GM21723 (cell line): ENCODE results near the gene KIF2C.
A peak's percentile ranks its signal among the peaks of the same experiment; 100 is the strongest.
"Not testable (repeated sequence)": the region's sequence is repeated elsewhere in the genome, so short reads cannot be mapped to it uniquely, and the experiment has no call there.

Experiments used
- ATAC-seq: cut with Tn5 transposase; IDR thresholded peaks from one replicate; pipeline ENCODE4 v1.9.1; 2021; ENCODE audit warnings: mild to moderate bottlenecking, moderate library complexity; ENCODE audit not compliant: unreplicated experiment

The KIF2C gene

DNA sequence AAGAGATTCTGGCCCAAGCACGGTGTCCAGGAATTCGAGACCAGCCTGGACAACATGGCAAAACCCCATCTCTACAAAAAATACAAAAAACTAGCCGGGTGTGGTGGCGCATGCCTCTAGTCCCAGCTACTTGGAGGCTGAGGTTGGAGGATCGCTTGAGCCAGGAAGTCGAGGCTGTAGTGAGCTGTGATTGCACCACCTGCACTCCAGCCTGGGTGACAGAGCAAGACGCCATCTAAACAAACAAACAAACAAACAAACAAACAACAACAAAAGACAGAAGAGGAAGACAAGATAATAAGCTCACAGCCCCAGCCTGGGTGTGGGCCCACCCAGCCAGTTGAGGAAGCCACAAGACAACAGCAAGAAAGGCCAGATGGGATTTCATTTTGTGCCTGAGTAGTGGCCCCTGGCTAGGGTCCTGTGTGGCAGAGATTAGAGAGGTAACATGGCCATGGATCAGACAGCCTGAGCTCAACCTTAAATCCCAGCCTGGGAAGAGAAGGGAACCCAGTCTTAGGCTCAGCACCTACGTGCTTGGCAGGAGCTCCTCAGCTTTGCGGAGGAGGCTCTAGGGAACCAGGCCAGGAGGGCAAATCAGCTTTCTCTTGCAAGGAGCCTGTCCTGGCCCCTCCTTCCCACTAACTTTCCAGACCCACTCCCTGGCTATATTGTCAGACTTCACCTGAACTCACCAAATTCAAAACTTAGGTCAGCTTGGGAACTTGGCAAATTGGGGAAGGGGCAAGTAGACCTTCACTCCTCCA is 53.3 kb downstream of the KIF2C start:
- ATAC-seq: no peak

DNA sequence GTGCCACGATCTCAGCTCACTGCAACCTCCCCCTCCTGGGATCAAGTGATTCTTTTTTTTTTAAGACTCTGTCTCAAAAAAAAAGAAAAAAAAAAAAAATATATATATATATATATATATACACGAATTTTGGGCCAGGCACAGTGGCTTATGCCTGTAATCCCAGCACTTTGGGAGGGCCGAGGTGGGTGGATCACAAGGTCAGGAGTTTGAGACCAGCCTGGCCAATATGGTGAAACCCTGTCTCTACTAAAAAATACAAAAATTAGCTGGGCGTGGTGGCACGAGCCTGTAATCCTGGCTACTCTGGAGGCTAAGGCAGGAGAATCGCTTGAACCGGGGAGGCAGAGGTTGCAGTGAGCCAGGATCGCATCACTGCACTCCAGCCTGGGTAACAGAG is 58.2 kb downstream of the KIF2C start:
- not testable (repeated sequence) for ATAC-seq

DNA sequence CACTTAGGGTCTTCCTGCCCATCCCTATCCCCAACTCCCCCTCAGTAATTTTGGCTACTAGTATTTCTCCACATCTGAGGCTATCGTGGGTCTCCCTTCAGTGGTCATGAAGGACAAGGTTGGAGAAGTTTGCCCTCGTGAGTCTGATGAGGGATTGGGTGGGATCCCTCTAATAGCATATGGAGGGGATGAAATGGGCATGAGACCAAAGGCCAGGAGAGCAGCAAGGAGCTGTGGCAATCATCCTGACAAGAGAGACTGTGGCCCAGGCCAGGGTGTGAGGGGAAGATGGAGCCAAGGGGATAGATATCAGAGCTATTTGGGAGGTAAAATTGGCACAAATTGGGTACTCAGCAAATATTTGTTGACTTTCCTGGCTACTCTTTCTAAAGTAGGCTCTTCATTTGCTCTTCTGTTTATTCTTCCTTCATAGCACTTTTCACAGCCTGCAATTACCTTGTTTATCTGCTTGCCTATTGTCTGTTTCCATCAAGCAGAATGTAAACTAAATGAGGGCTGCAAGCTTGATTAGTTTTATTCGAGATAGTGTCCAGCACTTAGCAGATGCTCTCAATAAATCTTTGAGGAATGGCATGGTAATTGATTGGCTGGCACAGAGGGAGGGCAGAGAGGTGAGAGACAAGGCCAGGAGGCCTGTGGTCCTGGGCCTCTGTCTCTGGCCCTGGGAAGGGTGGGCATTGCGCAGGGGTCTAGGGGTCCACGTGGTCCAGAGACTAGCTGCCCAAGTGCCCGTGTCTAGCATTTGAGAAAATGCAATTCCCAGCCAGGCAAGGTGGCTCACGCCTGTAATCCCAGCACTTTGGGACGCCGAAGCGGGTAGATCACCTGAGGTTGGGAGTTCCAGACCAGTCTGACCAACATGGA is 59.1 kb downstream of the KIF2C start:
- ATAC-seq: no peak

DNA sequence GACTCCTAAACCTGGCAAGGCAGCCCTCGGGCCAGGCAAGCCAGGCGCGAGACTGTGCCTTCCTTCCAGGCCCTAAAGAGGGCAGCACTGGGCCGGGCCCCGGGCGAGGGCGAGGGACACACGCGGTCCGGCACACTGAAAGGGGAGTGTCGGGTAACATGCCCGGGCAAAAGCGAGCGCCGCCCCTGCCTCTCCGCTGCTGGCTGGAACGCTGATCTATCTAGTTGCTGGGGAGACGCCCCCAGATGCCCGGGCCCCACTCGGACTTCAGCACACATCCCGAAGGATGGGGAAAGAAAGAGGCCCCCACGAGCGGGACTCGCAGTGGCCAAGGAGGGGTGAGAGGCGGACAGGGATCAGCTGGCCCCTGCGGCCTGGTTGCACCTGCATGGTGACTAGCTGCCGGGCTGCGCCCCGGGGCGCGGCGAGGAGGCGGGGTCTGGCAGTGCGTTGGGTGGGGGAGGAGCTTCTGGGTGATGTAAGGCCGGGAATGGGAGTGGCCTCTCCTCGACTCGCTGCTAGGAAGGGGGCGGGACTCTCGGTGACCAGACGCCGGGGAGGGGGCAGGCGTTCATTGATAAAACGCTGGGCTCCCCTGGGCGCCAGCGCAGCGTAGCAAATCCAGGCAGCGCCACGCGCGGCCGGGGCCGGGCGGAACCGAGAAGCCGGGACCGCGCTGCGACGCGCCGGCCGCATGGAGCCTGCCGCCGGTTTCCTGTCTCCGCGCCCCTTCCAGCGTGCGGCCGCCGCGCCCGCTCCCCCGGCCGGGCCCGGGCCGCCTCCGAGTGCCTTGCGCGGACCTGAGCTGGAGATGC is 60.3 kb downstream of the KIF2C start, which contains the start of gene PLK3:
PLK3 (plus strand) TSS at position 608 of the 815 bp plus-strand sequence; CDS start at position 695, 87 bp downstream.
- ATAC-seq: peak; percentile 82

DNA sequence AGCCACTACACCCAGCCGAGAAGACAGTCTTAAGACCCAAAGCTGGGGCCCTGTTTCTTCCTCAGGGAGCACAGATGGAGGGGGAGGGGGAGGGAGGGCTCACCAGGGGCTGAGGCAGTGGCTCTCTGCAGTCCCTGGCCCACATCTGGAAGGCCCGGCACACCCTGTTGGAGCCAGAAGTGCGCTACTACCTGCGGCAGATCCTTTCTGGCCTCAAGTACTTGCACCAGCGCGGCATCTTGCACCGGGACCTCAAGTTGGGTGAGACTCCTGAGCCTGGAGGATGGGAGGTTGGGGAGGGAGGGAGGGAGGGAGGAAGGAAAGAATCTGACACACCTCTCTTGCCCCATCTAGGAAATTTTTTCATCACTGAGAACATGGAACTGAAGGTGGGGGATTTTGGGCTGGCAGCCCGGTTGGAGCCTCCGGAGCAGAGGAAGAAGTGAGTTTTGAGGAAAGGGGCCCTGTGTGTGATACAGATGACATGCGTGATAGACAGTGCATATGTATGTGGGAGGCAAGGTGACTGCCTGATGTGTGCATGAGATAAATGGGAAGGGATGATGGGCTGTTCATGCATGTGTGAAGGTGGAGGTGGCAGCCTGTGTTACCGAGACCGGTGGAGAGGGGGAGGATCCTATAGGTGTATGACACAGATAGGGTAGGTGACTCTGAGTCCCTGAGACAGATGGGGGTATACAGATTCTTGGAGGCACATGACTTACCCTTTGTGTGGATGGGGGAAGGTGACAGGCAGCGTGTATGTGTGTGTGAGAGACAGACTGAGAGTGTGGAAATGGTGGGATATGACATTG is 62.1 kb downstream of the KIF2C start:
- ATAC-seq: no peak

DNA sequence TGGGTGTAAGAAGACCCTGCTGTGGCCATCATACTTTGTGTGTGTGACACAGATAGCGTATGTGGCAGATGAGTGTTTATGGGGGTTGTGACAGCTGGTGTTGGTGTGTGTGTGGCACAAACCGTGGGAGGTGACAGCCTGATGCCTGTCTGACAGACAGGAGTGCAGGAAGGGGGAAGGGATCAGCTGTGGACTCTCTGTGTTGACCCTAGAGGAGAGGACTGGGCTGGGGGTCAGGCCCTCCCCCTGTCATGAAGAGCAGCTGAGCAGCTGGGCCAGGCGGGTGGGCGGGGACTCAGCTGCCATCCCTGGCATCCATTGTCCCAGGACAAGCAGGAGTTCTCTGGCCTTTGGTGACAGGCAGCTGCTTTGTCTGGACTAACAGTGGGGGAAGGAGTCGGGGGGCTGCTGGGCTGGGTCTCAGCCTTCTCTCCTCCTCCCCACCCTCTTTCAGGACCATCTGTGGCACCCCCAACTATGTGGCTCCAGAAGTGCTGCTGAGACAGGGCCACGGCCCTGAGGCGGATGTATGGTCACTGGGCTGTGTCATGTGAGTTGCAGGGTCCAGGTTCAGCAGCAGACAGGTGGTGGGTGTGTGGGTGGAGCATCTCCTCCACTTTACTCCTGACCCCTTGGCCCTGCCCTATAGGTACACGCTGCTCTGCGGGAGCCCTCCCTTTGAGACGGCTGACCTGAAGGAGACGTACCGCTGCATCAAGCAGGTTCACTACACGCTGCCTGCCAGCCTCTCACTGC is 62.8 kb downstream of the KIF2C start:
- no peak for ATAC-seq

DNA sequence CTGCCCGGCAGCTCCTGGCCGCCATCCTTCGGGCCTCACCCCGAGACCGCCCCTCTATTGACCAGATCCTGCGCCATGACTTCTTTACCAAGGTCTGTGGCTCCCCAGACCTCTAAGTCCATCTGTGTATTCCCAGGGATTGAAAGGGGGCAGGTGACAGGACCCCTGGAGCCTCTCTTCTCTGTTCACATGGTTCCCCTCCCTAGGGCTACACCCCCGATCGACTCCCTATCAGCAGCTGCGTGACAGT is 63.4 kb downstream of the KIF2C start:
- no peak for ATAC-seq

DNA sequence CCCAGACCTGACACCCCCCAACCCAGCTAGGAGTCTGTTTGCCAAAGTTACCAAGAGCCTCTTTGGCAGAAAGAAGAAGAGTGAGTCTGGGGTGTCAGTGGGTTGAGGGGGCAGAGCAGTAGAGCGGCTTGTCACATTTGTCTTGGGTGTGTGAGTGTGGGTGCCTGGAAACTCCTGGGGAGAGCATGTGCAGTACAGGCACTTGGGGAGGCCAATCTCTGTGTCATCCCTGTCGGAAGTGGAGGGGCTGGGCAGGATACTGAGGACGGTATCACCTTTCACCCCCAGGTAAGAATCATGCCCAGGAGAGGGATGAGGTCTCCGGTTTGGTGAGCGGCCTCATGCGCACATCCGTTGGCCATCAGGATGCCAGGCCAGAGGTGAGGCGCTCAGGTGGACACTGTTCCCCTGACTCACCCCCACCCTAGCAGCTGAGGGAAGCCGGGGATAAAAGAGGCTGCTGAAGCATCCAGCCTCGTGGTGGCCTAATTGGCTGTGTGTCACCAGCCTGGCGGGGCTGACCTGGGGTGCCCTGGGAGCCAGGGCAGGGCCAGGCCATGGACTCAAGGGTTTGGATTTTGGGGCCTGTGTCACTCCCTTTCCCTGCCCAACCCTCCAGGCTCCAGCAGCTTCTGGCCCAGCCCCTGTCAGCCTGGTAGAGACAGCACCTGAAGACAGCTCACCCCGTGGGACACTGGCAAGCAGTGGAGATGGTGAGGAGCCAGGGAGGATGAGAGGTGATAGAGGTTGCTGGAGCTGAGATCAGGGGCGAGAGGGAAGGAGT is 63.9 kb downstream of the KIF2C start:
- no peak for ATAC-seq

DNA sequence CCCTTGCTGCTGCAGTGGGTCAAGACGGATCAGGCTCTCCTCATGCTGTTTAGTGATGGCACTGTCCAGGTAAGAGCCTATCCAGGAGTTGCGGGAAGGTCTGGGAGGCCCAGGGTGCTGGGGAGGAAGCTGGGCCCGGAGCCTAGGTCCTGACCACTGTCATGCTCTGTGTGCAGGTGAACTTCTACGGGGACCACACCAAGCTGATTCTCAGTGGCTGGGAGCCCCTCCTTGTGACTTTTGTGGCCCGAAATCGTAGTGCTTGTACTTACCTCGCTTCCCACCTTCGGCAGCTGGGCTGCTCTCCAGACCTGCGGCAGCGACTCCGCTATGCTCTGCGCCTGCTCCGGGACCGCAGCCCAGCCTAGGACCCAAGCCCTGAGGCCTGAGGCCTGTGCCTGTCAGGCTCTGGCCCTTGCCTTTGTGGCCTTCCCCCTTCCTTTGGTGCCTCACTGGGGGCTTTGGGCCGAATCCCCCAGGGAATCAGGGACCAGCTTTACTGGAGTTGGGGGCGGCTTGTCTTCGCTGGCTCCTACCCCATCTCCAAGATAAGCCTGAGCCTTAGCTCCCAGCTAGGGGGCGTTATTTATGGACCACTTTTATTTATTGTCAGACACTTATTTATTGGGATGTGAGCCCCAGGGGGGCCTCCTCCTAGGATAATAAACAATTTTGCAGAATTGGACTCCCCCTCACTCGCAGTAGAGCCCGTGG is 65.8 kb downstream of the KIF2C start:
- ATAC-seq: no peak

DNA sequence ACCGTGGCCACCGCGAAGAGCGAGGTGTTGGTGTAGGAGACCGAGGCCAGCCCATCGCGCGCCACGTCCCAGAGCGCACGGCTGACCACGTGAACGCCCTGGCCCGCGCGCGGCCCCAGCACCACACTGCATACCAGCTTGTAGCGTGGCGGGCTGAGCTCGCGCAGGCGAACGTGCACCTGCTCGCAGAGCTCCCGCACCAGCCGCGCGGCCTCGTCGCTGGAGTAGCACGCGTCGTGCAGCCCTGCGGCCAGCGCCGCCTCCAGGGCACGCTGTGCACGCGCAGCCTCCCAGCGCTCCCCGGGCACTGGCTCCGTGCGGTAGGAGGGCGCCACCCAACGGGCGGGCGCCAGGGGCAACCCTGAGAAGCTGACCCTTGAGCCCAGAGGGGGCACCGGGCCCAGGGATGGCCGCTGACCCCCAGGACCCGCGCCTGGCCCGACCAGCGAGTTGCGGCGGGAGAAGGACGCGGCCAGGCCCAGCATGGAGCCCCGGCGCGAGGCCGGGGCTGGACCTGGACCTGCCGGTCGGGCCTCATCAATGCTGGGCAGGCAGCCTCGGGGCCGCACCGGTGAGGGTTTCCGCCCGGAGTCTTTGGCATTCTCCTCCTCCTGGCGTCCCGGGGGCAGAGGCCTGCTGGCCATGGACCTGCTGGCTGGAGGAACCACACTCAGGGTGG is 66.5 kb downstream of the KIF2C start:
- ATAC-seq: no peak

DNA sequence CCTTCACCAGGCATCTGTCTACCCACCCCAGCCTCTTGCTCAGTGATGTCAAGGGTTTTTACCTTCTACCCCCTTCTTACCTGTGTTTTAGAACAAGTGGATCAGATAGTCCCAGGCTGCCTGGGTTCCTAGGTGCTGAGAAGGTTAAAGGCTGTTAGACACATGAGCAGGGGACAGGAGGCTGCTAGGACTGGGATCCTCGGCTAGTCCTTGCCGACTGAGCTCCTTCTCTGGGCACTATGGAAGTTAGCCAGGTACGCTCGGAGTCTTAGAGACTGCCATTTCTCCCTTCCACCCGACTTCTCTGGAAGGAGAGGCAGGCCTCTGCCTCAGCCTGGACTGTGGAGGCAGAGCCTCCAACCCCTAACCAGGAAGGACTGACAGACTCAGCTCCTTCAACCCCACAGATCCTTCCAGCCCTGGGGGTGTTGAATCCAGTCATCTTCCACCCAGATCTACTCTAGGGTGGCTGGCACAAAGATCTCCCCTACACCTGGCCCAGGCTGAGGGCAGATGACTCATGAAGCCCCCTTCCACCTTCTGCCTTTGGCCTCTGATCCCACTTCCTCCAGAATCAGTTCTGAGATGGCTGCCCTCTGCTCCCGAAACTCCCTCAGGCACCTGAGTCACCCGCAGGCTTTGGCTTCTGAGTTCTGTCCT is 67.2 kb downstream of the KIF2C start, which contains the start of gene DYNLT4:
DYNLT4 (minus strand) TSS at position 648 of the 660 bp plus-strand sequence. CDS start 683 bp downstream, outside the sequence.
- peak; percentile 1 for ATAC-seq

DNA sequence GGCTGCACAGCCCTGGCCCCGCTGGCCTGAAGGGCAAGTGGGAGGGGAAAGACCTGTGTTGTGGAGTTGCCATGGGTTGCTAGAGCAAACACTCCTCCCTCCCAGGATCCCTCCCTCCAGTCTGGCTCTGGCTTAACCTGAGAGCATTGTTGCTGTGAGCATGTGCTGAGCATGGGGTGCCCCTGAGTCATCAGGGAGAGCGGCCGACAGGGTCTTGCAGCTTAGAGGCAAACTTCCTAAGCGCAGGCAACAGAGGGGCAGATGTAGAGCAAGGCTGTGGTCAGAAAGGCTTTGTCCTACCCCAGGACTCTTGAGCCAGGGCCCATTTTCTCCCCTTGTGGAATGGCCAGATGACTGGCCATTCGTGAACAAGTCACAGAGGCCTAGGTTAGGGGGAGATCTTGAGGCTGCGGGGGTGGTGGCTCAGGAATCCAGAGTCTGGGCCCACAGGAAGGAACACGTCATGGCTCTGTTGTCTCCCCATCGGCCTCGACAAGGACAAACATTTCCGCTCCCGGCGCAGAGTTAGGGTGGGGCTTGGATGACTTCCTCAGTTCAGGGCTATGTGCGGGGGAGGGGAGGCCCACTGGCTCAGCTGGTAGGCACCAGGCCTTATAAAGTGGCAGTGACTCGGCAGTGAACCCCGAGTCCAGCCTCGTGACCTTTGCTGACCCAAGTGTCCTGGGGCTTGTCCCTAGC is 67.9 kb downstream of the KIF2C start:
- ATAC-seq: peak; percentile 37

DNA sequence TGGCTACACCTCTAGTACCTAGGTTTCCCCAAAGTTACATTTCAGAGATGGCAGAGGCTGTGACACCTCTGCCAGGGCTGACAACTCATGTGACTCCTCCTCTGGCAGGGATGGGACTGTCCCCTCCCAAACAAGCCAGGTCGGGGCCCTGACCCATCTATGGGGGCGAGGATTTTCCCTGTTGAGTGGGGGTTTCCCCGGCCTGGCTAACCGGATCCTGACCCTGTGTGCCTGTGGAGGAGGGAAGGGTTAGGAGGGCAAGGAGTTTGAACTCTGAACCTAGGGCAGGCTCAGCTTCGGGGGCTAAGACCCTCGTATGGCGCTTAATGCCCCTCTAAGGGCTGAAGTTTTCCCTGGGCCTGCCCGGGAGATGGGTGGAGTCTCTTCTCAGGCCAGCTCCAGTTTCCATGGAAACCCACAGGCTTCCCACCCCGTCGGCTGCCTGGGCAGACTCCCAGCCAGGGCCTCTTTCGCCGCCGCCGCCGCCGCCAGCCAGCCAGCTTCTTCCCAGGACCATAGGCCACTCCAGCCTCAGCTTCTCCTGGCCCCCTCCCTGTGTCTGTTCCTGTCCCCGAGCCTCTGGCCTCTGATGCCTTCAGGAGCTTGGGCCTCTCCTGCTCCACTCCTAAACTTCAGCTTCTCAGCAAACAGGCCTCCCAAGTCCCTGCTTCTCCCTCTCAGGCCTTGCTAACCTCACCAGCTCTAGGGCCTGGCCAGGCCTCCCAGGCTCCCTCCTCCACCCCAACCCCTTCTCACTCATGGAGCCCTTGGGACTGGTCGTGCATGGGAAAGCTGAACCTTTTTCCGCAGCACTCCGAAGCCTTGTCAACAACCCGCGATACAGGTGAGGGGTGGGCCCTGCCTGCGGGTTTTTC is 68.7 kb downstream of the KIF2C start, which contains the start of gene BTBD19:
BTBD19 (plus strand) TSS at position 461 of the 875 bp plus-strand sequence; CDS start at position 759, 298 bp downstream.
- ATAC-seq: peak; percentile 20

DNA sequence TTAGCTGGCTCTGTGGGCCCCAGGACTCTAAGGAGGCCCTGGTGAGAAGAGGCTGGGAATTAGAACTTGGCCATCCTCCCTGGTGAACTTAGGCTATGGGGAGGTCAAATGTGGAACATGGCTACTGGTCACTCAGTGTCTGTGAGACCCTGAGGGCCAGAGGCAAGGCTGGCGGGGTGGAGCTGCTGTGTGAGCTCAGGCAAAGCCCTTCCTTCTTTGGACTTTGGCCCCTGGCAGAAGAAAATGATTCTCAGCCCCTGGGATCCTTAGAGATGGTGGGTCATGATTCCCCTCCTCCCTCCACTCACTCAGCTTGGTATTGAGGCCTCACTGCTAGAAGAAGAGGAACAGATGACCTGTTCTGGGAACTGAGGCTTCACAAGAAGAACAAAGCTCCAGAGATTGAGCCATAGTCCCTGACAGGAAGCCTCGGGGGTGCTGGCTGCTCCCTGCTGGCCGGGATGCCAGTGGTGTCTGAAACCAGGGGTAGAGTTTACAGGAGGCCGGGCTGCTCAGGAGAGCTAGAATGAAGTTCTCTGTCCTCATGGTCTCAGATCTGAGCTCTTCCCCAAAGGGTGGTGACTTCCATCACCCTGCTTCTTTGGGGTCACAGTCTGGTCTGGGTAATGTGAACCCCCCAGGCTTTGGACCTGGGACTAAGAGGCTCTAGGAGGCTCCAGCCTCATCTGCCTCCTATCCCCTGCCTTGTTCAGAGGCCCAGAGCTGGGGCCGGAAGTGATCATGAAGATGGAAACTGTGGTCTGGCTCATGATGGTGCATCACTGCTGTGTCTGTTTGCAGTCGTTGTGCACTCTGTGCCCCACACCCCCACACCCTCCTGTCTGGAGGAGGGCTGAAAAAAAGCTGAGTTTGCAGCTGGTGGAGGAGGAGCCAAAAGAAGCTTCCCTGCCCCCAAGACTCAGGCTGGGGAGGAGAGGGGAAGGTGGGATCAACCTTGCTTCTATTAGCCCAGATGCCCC is 69.6 kb downstream of the KIF2C start:
- peak; percentile 51 for ATAC-seq
